CD4-positive, alpha-beta T cell (primary cell): Measurements from ENCODE around the gene TMEM94. TPM values are rescaled to one million over a fixed set of nuclear protein-coding genes. Genes with fewer than 3 reads are reported as not detected.

Experiments used
- ATAC-seq: fragments of 200-7000 bp; cut with Tn5 transposase; one replicate; pipeline ENCODE4 v1.10.0; 2022; ENCODE audit warnings: mild to moderate bottlenecking; ENCODE audit not compliant: poor library complexity
- CTCF ChIA-PET: fragments of 350-600 bp; sonication (Branson Sonifier 250); formaldehyde crosslinking; loops from one replicate; lab custom pipeline; 2021; ENCODE audit warnings: antibody characterized with exemption, inconsistent platforms; lab: Charles Lee
- POLR2A ChIA-PET: fragments of 350-600 bp; sonication (Branson Sonifier 250); formaldehyde crosslinking; loops from one replicate; lab custom pipeline; 2021; ENCODE audit warnings: antibody characterized with exemption, inconsistent platforms; lab: Charles Lee
- DNase-seq, 14 experiments: peaks; one replicate each; pipeline ENCODE4 v3.0.0-alpha.2; 2013 to 2020; ENCODE audit warnings: mixed read lengths in 2 of 14
- H3K27ac ChIP-seq, 2 donors: one replicate each; pipeline versions ENCODE4 v1.5.1 to v1.7.0; 2013; ENCODE audit warnings: low read length in 2 of 2, low read depth in 1 of 2, mild to moderate bottlenecking in 1 of 2
- H3K27me3 ChIP-seq, 2 experiments: 1 replicate in 1 of 2; 2 replicates in 1 of 2; pipeline versions ENCODE4 v1.6.1 to v1.7.0; 2013; ENCODE audit warnings: low read length in 2 of 2, control low read depth in 1 of 2, mild to moderate bottlenecking in 1 of 2, moderate library complexity in 1 of 2; ENCODE audit not compliant: insufficient read depth in 2 of 2, control insufficient read depth in 1 of 2
- H3K36me3 ChIP-seq: one replicate; pipeline ENCODE4 v1.6.1; 2013; ENCODE audit warnings: low read length, control low read depth; ENCODE audit not compliant: insufficient read depth
- H3K4me1 ChIP-seq: one replicate; pipeline ENCODE4 v1.6.1; 2013; ENCODE audit warnings: low read length, control low read depth; ENCODE audit not compliant: insufficient read depth
- H3K4me3 ChIP-seq: one replicate; pipeline ENCODE4 v1.5.1; 2013; ENCODE audit warnings: mild to moderate bottlenecking, low read length, moderate library complexity
- H3K9me3 ChIP-seq, 2 experiments: 1 replicate in 1 of 2; 2 replicates in 1 of 2; pipeline versions ENCODE4 v1.6.1 to v1.7.0; 2013; ENCODE audit warnings: low read length in 2 of 2, mild to moderate bottlenecking in 2 of 2, control low read depth in 1 of 2, moderate library complexity in 1 of 2; ENCODE audit not compliant: control insufficient read depth in 1 of 2, insufficient read depth in 1 of 2
- H3K27ac Mint-ChIP-seq: one replicate; pipeline ENCODE4 v1.8.0; 2020; ENCODE audit warnings: mixed read lengths
- H3K27me3 Mint-ChIP-seq: one replicate; pipeline ENCODE4 v1.8.0; 2021; ENCODE audit warnings: mixed read lengths
- H3K36me3 Mint-ChIP-seq: one replicate; pipeline ENCODE4 v1.8.0; 2021; ENCODE audit warnings: low read depth, mixed read lengths
- H3K4me1 Mint-ChIP-seq: one replicate; pipeline ENCODE4 v1.8.0; 2021; ENCODE audit warnings: low read depth, mixed read lengths
- H3K4me3 Mint-ChIP-seq: one replicate; pipeline ENCODE4 v1.8.0; 2020; ENCODE audit warnings: mild to moderate bottlenecking, mixed read lengths
- H3K9me3 Mint-ChIP-seq: one replicate; pipeline ENCODE4 v1.8.0; 2020; ENCODE audit warnings: mixed read lengths
- intact Hi-C, 2 experiments: fragments of 100-400 bp; cut with DNase I in 1 of 2; cut with micrococcal nuclease in 1 of 2; formaldehyde crosslinking; loops; one replicate each; pipeline versions ENCODE4 v1.15.1 to v1.9.0; 2023 to 2025; cut with DNase I, micrococcal nuclease
- total RNA-seq, 174 experiments: library from RNA in 2 of 174; stranded (reverse) in 2 of 174; gene quantifications; one replicate each; pipeline ENCODE4 v1.2.3 and lab custom pipeline; 2021 to 2026
- TF ChIP-seq, protein P1 (sequence below): fragments of 200-600 bp; IDR thresholded peaks from one replicate; pipeline ENCODE4 v1.8.0; 2022; ENCODE audit warnings: antibody characterized with exemption, mild to moderate bottlenecking

Gene TMEM94
- total RNA-seq, 2 experiments from 2014 or later: 52.8 to 57.3 TPM

GRCh38 chr17:75490173-75490743 is 33.8 kb downstream of the TMEM94 start:
- Mint-ChIP-seq H3K4me1 (peaks cover 22% of the 10 kb centered on the region), H3K9me3 (no peaks in the 10 kb centered on the region), H3K27me3 (no peaks in the 10 kb centered on the region), H3K36me3 (peaks cover 47% of the 10 kb centered on the region), H3K27ac (no peak overlapping the region), H3K4me3 (no peak overlapping the region)
- ChIA-PET POLR2A (no interaction called here), CTCF (no interaction called here)
- no peak for ATAC-seq
- intact Hi-C loops: no loop called here
- Histone ChIP-seq H3K4me3 (no peak overlapping the region), H3K27ac (no peak overlapping the region), H3K4me1 (peaks cover 30% of the 10 kb centered on the region), H3K27me3 (no peaks in the 10 kb centered on the region), H3K36me3 (peaks cover 49% of the 10 kb centered on the region), H3K9me3 (no peaks in the 10 kb centered on the region)
- DNase-seq: no peak
- TF ChIP-seq, protein P1, sequence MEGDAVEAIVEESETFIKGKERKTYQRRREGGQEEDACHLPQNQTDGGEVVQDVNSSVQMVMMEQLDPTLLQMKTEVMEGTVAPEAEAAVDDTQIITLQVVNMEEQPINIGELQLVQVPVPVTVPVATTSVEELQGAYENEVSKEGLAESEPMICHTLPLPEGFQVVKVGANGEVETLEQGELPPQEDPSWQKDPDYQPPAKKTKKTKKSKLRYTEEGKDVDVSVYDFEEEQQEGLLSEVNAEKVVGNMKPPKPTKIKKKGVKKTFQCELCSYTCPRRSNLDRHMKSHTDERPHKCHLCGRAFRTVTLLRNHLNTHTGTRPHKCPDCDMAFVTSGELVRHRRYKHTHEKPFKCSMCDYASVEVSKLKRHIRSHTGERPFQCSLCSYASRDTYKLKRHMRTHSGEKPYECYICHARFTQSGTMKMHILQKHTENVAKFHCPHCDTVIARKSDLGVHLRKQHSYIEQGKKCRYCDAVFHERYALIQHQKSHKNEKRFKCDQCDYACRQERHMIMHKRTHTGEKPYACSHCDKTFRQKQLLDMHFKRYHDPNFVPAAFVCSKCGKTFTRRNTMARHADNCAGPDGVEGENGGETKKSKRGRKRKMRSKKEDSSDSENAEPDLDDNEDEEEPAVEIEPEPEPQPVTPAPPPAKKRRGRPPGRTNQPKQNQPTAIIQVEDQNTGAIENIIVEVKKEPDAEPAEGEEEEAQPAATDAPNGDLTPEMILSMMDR: no peak

GRCh38 chr17:75490953-75491649 is 34.7 kb downstream of the TMEM94 start:
- Histone ChIP-seq H3K27ac (no peak overlapping the region), H3K4me3 (no peak overlapping the region), H3K27me3 (no peaks in the 10 kb centered on the region), H3K4me1 (peaks cover 26% of the 10 kb centered on the region), H3K36me3 (peaks cover 53% of the 10 kb centered on the region), H3K9me3 (no peaks in the 10 kb centered on the region)
- Mint-ChIP-seq H3K9me3 (no peaks in the 10 kb centered on the region), H3K27me3 (no peaks in the 10 kb centered on the region), H3K27ac (no peak overlapping the region), H3K4me1 (peaks cover 20% of the 10 kb centered on the region), H3K36me3 (peaks cover 55% of the 10 kb centered on the region), H3K4me3 (no peak overlapping the region)
- ATAC-seq (no peak), DNase-seq (no peak)
- TF ChIP-seq, protein P1: no peak
- POLR2A ChIA-PET: no interaction called here
- intact Hi-C loops: no loop called here
- CTCF ChIA-PET: no interaction called here

GRCh38 chr17:75491680-75492079 is 35.2 kb downstream of the TMEM94 start:
- no peak for ATAC-seq
- intact Hi-C loops: no loop called here
- TF ChIP-seq, protein P1: no peak

More at GRCh38 chr17:75491680-75492079, 35.2 kb downstream of the TMEM94 start:
- DNase-seq: no peak
- POLR2A ChIA-PET: no interaction called here
- Mint-ChIP-seq H3K4me1 (peaks cover 14% of the 10 kb centered on the region), H3K27ac (no peak overlapping the region), H3K4me3 (no peak overlapping the region), H3K9me3 (no peaks in the 10 kb centered on the region), H3K36me3 (peaks cover 51% of the 10 kb centered on the region), H3K27me3 (no peaks in the 10 kb centered on the region)
- CTCF ChIA-PET: no interaction called here
- Histone ChIP-seq H3K9me3 (no peaks in the 10 kb centered on the region), H3K4me1 (peaks cover 20% of the 10 kb centered on the region), H3K36me3 (peaks cover 53% of the 10 kb centered on the region), H3K27me3 (no peaks in the 10 kb centered on the region), H3K27ac (no peak overlapping the region), H3K4me3 (no peak overlapping the region)
